ENCODE measurements around the gene RAB25. TPM values are rescaled to one million over a fixed set of nuclear protein-coding genes. Genes with fewer than 3 reads are reported as not detected.

RAB25 gene
- total and polyA plus RNA-seq, 2 of the 13 experiments (the other 11 are each of a cell fraction or from before 2014, with no cell fraction given) = 0.20 to 0.22 TPM

GRCh38 chr1:156086256-156086662 is 25.3 kb downstream of the RAB25 start (continued):
- no peak for TF ChIP-seq E2F2 (CRISPR knock-in tag; IDR thresholded peaks at IDR 0.05; ENCODE audit: borderline replicate concordance)
- no peak for TF ChIP-seq TCF7L2 (IDR thresholded peaks at IDR 0.05; ENCODE audit: low read depth, low read length)
- no peak for TF ChIP-seq NCOA5 (CRISPR knock-in tag; IDR thresholded peaks at IDR 0.05)
- peak; percentile 82; the same call in 1 of the 2 replicates for TF ChIP-seq REPIN1 (CRISPR knock-in tag; IDR thresholded peaks at IDR 0.05; ENCODE audit: borderline replicate concordance, low read depth)
- TF ChIP-seq MAFF (IDR thresholded peaks at IDR 0.05; ENCODE audit: low read depth, low read length) = no peak
- TF ChIP-seq TRIM22 (IDR thresholded peaks at IDR 0.05) = no peak
- TF ChIP-seq GTF3A (CRISPR knock-in tag; conservative IDR thresholded peaks at IDR 0.05) = no peak
- TF ChIP-seq ZNF460 (CRISPR knock-in tag; IDR thresholded peaks at IDR 0.05; ENCODE audit: borderline replicate concordance) = no peak
- peak; percentile 89 for TF ChIP-seq HDAC2 (CRISPR knock-in tag; IDR thresholded peaks at IDR 0.05)
- TF ChIP-seq NCOA2 (CRISPR knock-in tag; IDR thresholded peaks at IDR 0.05) = peak; percentile 92
- TF ChIP-seq TEAD3 (CRISPR knock-in tag; optimal IDR thresholded peaks at IDR 0.05; ENCODE audit: borderline replicate concordance) = peak; percentile 99
- TF ChIP-seq NCOR1 (IDR thresholded peaks at IDR 0.05; ENCODE audit: borderline replicate concordance, low read length) = peak; percentile 100
- TF ChIP-seq ZEB1 (IDR thresholded peaks at IDR 0.05; ENCODE audit: insufficient replicate concordance, low read depth) = peak; percentile 90
- peak; percentile 99 to 100 for TF ChIP-seq NR2F1 (CRISPR knock-in tag; IDR thresholded peaks at IDR 0.05)
- 0 out of 2 replicates have a peak, but pooled peaks have one; percentile 47 for TF ChIP-seq ZNF335 (CRISPR knock-in tag; IDR thresholded peaks at IDR 0.05)
- TF ChIP-seq MLLT10 (CRISPR knock-in tag; IDR thresholded peaks at IDR 0.05) = no peak
- TF ChIP-seq SIX1 (CRISPR knock-in tag; IDR thresholded peaks at IDR 0.05; ENCODE audit: borderline replicate concordance) = peak; percentile 66; the same call in 1 of the 2 replicates
- no peak for TF ChIP-seq ZNF549 (CRISPR knock-in tag; IDR thresholded peaks at IDR 0.05)
- no peak for TF ChIP-seq RFX5 (IDR thresholded peaks at IDR 0.05; ENCODE audit: low read depth, low read length)
- TF ChIP-seq ZNF501 (CRISPR knock-in tag; IDR thresholded peaks at IDR 0.05) = peak; percentile 69; the same call in 1 of the 2 replicates
- no peak for TF ChIP-seq PLSCR1 (CRISPR knock-in tag; IDR thresholded peaks at IDR 0.05; ENCODE audit: borderline replicate concordance)
- TF ChIP-seq CSRNP2 (CRISPR knock-in tag; conservative IDR thresholded peaks at IDR 0.05; ENCODE audit: low read depth) = no peak
- no peak for TF ChIP-seq ZNF761 (CRISPR knock-in tag; conservative IDR thresholded peaks at IDR 0.05)
- peak; percentile 82; the same call in 1 of the 2 replicates for TF ChIP-seq SALL2 (CRISPR knock-in tag; IDR thresholded peaks at IDR 0.05)
- TF ChIP-seq GATA4 (IDR thresholded peaks at IDR 0.05; ENCODE audit: borderline replicate concordance, low read depth) = peak; percentile 52; the same call in 1 of the 2 replicates
- TF ChIP-seq POGZ (CRISPR knock-in tag; IDR thresholded peaks at IDR 0.05) = peak; percentile 44; the same call in 1 of the 2 replicates
- no peak for TF ChIP-seq BATF2 (CRISPR knock-in tag; IDR thresholded peaks at IDR 0.05)
